Caco-2 (cell line): ENCODE data around the gene MYOD1. TPM values are rescaled to one million over a fixed set of nuclear protein-coding genes. Genes with fewer than 3 reads are reported as not detected.

Source experiments
- BruUV-seq: library from RNA; stranded (reverse); fragments of 400-500 nt; replicated peaks from 2 replicates; lab custom pipeline; 2021; lab: Mats Ljungman, UMichigan
- CTCF ChIA-PET: fragments of 300-600 bp; sonication (Branson Sonifier 250); formaldehyde crosslinking; loops from one replicate; lab custom pipeline; 2022; ENCODE audit warnings: antibody characterized with exemption; lab: Charles Lee
- POLR2A ChIA-PET: fragments of 300-600 bp; sonication (Branson Sonifier 250); formaldehyde crosslinking; loops from one replicate; lab custom pipeline; 2022; ENCODE audit warnings: antibody characterized with exemption; lab: Charles Lee
- DNase-seq, 2 experiments: peaks; one replicate each; pipeline versions ENCODE4 v3.0.0 to v3.0.0-alpha.2; 2020 to 2022
- H3K27me3 ChIP-seq: replicated peaks from 2 replicates; pipeline ENCODE4 v1.6.0; 2011; ENCODE audit warnings: low read length; ENCODE audit not compliant: control insufficient read depth, insufficient read depth
- H3K36me3 ChIP-seq: 2 replicates; pipeline ENCODE4 v1.5.1; 2011; ENCODE audit warnings: low read length; ENCODE audit not compliant: control insufficient read depth, insufficient read depth
- H3K4me1 ChIP-seq: fragments of 250-450 bp; sonication (Bioruptor Pico); 2 replicates; pipeline ENCODE4 v1.5.1; 2020; ENCODE audit warnings: mild to moderate bottlenecking
- H3K4me3 ChIP-seq: 2 replicates; pipeline ENCODE4 v1.5.1; 2011; ENCODE audit warnings: low read depth, mild to moderate bottlenecking, control low read depth, low read length
- H3K9me3 ChIP-seq: fragments of 250-450 bp; sonication (Bioruptor Pico); 2 replicates; pipeline ENCODE4 v1.5.1; 2020; ENCODE audit warnings: mild to moderate bottlenecking, moderate library complexity
- H3K27ac Mint-ChIP-seq: one replicate; pipeline ENCODE4 v1.8.0; 2022; ENCODE audit warnings: mixed read lengths; ENCODE audit not compliant: unreplicated experiment
- H3K27me3 Mint-ChIP-seq: one replicate; pipeline ENCODE4 v1.8.0; 2022; ENCODE audit warnings: mixed read lengths; ENCODE audit not compliant: insufficient read depth, unreplicated experiment
- H3K36me3 Mint-ChIP-seq: one replicate; pipeline ENCODE4 v1.8.0; 2022; ENCODE audit warnings: mild to moderate bottlenecking, mixed read lengths; ENCODE audit not compliant: insufficient read depth, unreplicated experiment
- H3K4me1 Mint-ChIP-seq: one replicate; pipeline ENCODE4 v1.8.0; 2022; ENCODE audit warnings: low read depth, mixed read lengths; ENCODE audit not compliant: unreplicated experiment
- H3K4me3 Mint-ChIP-seq: one replicate; pipeline ENCODE4 v1.8.0; 2022; ENCODE audit warnings: mild to moderate bottlenecking, moderate library complexity, mixed read lengths; ENCODE audit not compliant: unreplicated experiment
- H3K9me3 Mint-ChIP-seq: one replicate; pipeline ENCODE4 v1.8.0; 2022; ENCODE audit warnings: mixed read lengths; ENCODE audit not compliant: unreplicated experiment
- CTCF ChIP-seq, 2 experiments: fragments of 200-600 bp in 1 of 2; IDR thresholded peaks; 1 replicate in 1 of 2; 2 replicates in 1 of 2; pipeline versions ENCODE4 v1.5.1 to v1.8.0; 2011 to 2022; ENCODE audit warnings: antibody characterized with exemption in 1 of 2, control low read depth in 1 of 2, inconsistent platforms in 1 of 2, low read depth in 1 of 2, low read length in 1 of 2, mild to moderate bottlenecking in 1 of 2, moderate library complexity in 1 of 2; ENCODE audit not compliant: insufficient read depth in 1 of 2, severe bottlenecking in 1 of 2, unreplicated experiment in 1 of 2
- intact Hi-C: fragments of 100-400 bp; cut with micrococcal nuclease; formaldehyde crosslinking; loops from one replicate; pipeline ENCODE4 v1.10.0; 2022; ENCODE audit not compliant: unreplicated experiment
- total RNA-seq: library from RNA; stranded (reverse); gene quantifications from 2 replicates; pipeline ENCODE4 v1.2.3, GENCODE V29; 2022

Gene MYOD1
- total RNA-seq, 1 experiment from 2014 or later = not detected

GRCh38 chr11:17745023-17745772 is 25.8 kb downstream of the MYOD1 start:
- ChIA-PET CTCF (interaction anchor here (1.3 kb wide), 1 partner anchor 14 kb away, joined by 8 read pairs; no protein-coding TSS in a partner anchor), POLR2A (no interaction called here)
- intact Hi-C loops = no loop called here
- H3K9me3 ChIP-seq = no peaks in the 10 kb centered on the region
- H3K27me3 ChIP-seq = no peaks in the 10 kb centered on the region; the same call in 1 of the 2 replicates
- peaks cover 20% of the 10 kb centered on the region for H3K27me3 Mint-ChIP-seq
- no peaks in the 10 kb centered on the region for H3K36me3 Mint-ChIP-seq
- DNase-seq = peak in 1 of 2 experiments; percentile 23
- H3K4me3 Mint-ChIP-seq = no peak overlapping the region
- no peak for TF ChIP-seq CTCF (IDR thresholded peaks at IDR 0.05; ENCODE audit: insufficient read depth in 1 of 2, low read depth in 1 of 2, low read length in 1 of 2, severe bottlenecking in 1 of 2, unreplicated experiment in 1 of 2)
- no peaks in the 10 kb centered on the region for H3K36me3 ChIP-seq
- BruUV-seq = no TSS peak
- H3K9me3 Mint-ChIP-seq = no peaks in the 10 kb centered on the region
- H3K27ac Mint-ChIP-seq = no peak overlapping the region
- no peak overlapping the region for H3K4me3 ChIP-seq
- H3K4me1 ChIP-seq = no peaks in the 10 kb centered on the region
- H3K4me1 Mint-ChIP-seq = no peaks in the 10 kb centered on the region

- peak in 1 of 2 experiments; percentile 8 for DNase-seq
- H3K4me3 ChIP-seq = no peak overlapping the region
- H3K27me3 Mint-ChIP-seq = peaks cover 22% of the 10 kb centered on the region
- ChIA-PET CTCF (interaction anchor here (0.8 kb wide), 1 partner anchor 233 kb away, joined by 3 read pairs; no protein-coding TSS in a partner anchor), POLR2A (no interaction called here)
- H3K4me1 Mint-ChIP-seq = no peaks in the 10 kb centered on the region
- TF ChIP-seq CTCF (IDR thresholded peaks at IDR 0.05; ENCODE audit: insufficient read depth in 1 of 2, low read depth in 1 of 2, low read length in 1 of 2, severe bottlenecking in 1 of 2, unreplicated experiment in 1 of 2) = no peak
- H3K9me3 Mint-ChIP-seq = no peaks in the 10 kb centered on the region
- no peak overlapping the region for H3K4me3 Mint-ChIP-seq
- H3K9me3 ChIP-seq = no peaks in the 10 kb centered on the region
- no peaks in the 10 kb centered on the region for H3K36me3 Mint-ChIP-seq
- H3K27me3 ChIP-seq = no peaks in the 10 kb centered on the region; the same call in 1 of the 2 replicates
- no peak overlapping the region for H3K27ac Mint-ChIP-seq
- no peaks in the 10 kb centered on the region for H3K36me3 ChIP-seq
- H3K4me1 ChIP-seq = no peaks in the 10 kb centered on the region
- intact Hi-C loops = no loop called here
- no TSS peak for BruUV-seq
Observed at GRCh38 chr11:17746096-17746495, 26.7 kb downstream of the MYOD1 start.

DNA sequence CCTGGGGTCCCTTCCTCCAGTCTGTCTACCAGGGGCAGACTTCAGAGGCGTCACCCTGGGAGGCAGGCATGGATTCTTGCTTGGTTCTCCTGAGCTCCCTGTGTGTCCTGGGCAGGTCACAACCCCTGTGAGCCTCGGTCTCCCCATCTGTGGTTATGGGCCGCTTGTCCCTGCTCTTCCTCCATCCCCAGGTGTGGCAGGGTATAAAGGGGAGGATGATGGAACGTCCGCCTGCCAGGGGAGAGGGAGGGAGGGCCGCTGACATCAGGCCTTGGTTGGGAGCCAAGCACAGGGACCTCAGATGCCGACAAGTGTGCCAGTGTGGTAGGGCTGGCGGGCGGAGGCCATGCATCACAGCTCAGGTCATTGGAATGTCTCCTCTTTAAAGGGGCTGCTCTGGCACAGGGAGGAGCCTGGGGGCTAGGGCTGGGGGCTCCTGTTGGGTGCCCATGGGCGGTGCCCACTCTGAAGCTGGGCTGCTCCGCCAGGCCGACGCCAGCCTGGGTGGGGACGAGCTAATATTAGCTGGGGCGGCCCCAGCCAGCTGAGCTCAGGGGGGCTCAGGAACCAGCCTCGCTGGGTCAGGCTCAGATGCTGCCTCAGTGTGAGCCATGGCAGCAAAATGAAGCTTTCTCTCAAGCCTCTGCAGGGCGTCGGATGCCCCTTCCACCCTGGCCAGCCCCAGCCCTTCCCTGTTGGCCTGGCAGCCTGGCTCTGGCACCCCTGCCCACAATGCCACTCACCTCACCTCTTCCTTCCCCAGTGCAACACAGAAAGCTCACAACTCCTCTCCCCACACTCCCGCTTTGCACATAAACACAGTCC is 28.0 kb downstream of the MYOD1 start:
- peaks cover 23% of the 10 kb centered on the region for H3K27me3 Mint-ChIP-seq
- H3K4me1 Mint-ChIP-seq = no peaks in the 10 kb centered on the region
- no peak overlapping the region for H3K4me3 Mint-ChIP-seq
- no TSS peak for BruUV-seq
- ChIA-PET CTCF (interaction anchor here (0.7 kb wide), 1 partner anchor 654 kb away, joined by 3 read pairs; no protein-coding TSS in a partner anchor), POLR2A (interaction anchor here (0.6 kb wide), 1 partner anchor 998 kb away, joined by 3 read pairs; no protein-coding TSS in a partner anchor)
- no peaks in the 10 kb centered on the region for H3K9me3 ChIP-seq
- no peaks in the 10 kb centered on the region; the same call in 1 of the 2 replicates for H3K27me3 ChIP-seq
- no peaks in the 10 kb centered on the region for H3K9me3 Mint-ChIP-seq
- intact Hi-C loops = no loop called here
- DNase-seq = peak in 1 of 2 experiments; percentile 9
- H3K4me1 ChIP-seq = no peaks in the 10 kb centered on the region
- TF ChIP-seq CTCF (IDR thresholded peaks at IDR 0.05; ENCODE audit: insufficient read depth in 1 of 2, low read depth in 1 of 2, low read length in 1 of 2, severe bottlenecking in 1 of 2, unreplicated experiment in 1 of 2) = no peak
- H3K27ac Mint-ChIP-seq = no peak overlapping the region
- no peaks in the 10 kb centered on the region for H3K36me3 ChIP-seq
- no peaks in the 10 kb centered on the region for H3K36me3 Mint-ChIP-seq
- H3K4me3 ChIP-seq = no peak overlapping the region
